OCI-LY7 (cell line): Measurements from ENCODE around the gene KRTCAP2. TPM values are rescaled to one million over a fixed set of nuclear protein-coding genes. Genes with fewer than 3 reads are reported as not detected.
A peak's percentile ranks its signal among the peaks of the same experiment; 100 is the strongest.

Experiments used
- BruUV-seq: library from RNA; stranded (reverse); fragments of 400-500 nt; replicated peaks from 2 replicates; lab custom pipeline; 2021; lab: Mats Ljungman, UMichigan
- CTCF ChIA-PET: fragments of 300-600 bp; sonication (Branson Sonifier 250); formaldehyde crosslinking; loops from one replicate; lab custom pipeline; 2022; ENCODE audit warnings: antibody characterized with exemption; ENCODE audit not compliant: unreplicated experiment; lab: Charles Lee
- POLR2A ChIA-PET: fragments of 300-600 bp; sonication (Branson Sonifier 250); formaldehyde crosslinking; loops from one replicate; lab custom pipeline; 2022; ENCODE audit warnings: antibody characterized with exemption; lab: Charles Lee
- DNase-seq: peaks from one replicate; pipeline ENCODE4 v3.0.0-alpha.2; 2015; ENCODE audit warnings: low spot score
- H2AFZ ChIP-seq: fragments of 200-600 bp; sonication (generic), shearing (Covaris generic); 2 replicates; pipeline ENCODE4 v1.6.1; 2014; ENCODE audit warnings: mild to moderate bottlenecking, antibody characterized with exemption, low read length, moderate library complexity
- H3K27ac ChIP-seq: fragments of 200-600 bp; sonication (generic); 2 replicates; pipeline ENCODE4 v1.5.1; 2014; ENCODE audit warnings: mixed run types, low read depth, mild to moderate bottlenecking, moderate library complexity, low read length, inconsistent platforms; ENCODE audit not compliant: poor library complexity, severe bottlenecking
- H3K36me3 ChIP-seq: fragments of 200-600 bp; sonication (generic); 2 replicates; pipeline ENCODE4 v1.6.1; 2014; ENCODE audit warnings: mild to moderate bottlenecking, antibody characterized with exemption, low read length, moderate library complexity, mixed read lengths; ENCODE audit not compliant: insufficient read depth
- H3K4me1 ChIP-seq: fragments of 200-600 bp; sonication (generic); 2 replicates; pipeline ENCODE4 v1.5.1; 2014; ENCODE audit warnings: mild to moderate bottlenecking, low read length; ENCODE audit not compliant: insufficient read depth, poor library complexity, severe bottlenecking
- H3K4me2 ChIP-seq: fragments of 200-600 bp; sonication (generic); 2 replicates; pipeline ENCODE4 v1.6.1; 2014; ENCODE audit warnings: mild to moderate bottlenecking, low read length
- H3K4me3 ChIP-seq: fragments of 200-600 bp; sonication (generic); 2 replicates; pipeline ENCODE4 v1.5.1; 2014; ENCODE audit warnings: mild to moderate bottlenecking, low read depth, low read length; ENCODE audit not compliant: poor library complexity, severe bottlenecking
- H3K79me2 ChIP-seq: fragments of 200-600 bp; sonication (generic); 2 replicates; pipeline ENCODE4 v1.6.1; 2016; ENCODE audit warnings: low read depth, mild to moderate bottlenecking, low read length, moderate library complexity, mixed read lengths; ENCODE audit not compliant: insufficient read depth
- H3K9me2 ChIP-seq: fragments of 200-600 bp; sonication (generic); 2 replicates; pipeline ENCODE4 v1.6.1; 2016; ENCODE audit warnings: mild to moderate bottlenecking, low read length, mixed read lengths; ENCODE audit not compliant: insufficient read depth
- H3K9me3 ChIP-seq: fragments of 200-600 bp; sonication (generic); 2 replicates; pipeline ENCODE4 v1.6.1; 2014; ENCODE audit warnings: mild to moderate bottlenecking, mixed run types, low read length, mixed read lengths
- H4K20me1 ChIP-seq: fragments of 200-600 bp; sonication (generic); 2 replicates; pipeline ENCODE4 v1.6.1; 2014; ENCODE audit warnings: mild to moderate bottlenecking, antibody characterized with exemption, low read length, moderate library complexity, mixed read lengths; ENCODE audit not compliant: insufficient read depth
- CTCF ChIP-seq: fragments of 200-600 bp; sonication (generic); conservative IDR thresholded peaks from 2 replicates; pipeline ENCODE4 v1.5.1; 2014; ENCODE audit warnings: mild to moderate bottlenecking, antibody characterized with exemption, low read length, moderate library complexity, mixed read lengths
- EZH2phosphoT487 ChIP-seq: fragments of 200-600 bp; sonication (generic); IDR thresholded peaks from 2 replicates; pipeline ENCODE4 v1.6.1; 2018; ENCODE audit warnings: low read depth, borderline replicate concordance, mild to moderate bottlenecking, mixed run types, antibody characterized with exemption, low read length, moderate library complexity, mixed read lengths
- intact Hi-C: fragments of 100-400 bp; cut with micrococcal nuclease; formaldehyde crosslinking; loops from one replicate; pipeline ENCODE4 v1.10.0; 2022; ENCODE audit not compliant: unreplicated experiment
- total RNA-seq, 2 experiments: library from RNA; depleted of rRNA in 1 of 2; stranded (reverse); fragments of >200 nt in 1 of 2; shearing (Covaris generic) in 1 of 2; gene quantifications; 2 replicates each; pipeline ENCODE4 v1.2.3, GENCODE V29; 2014 to 2022

KRTCAP2 gene
- total RNA-seq, 2 experiments from 2014 or later: 128 to 141 TPM

- no peaks in the 10 kb centered on the region for H4K20me1 ChIP-seq
- H3K9me3 ChIP-seq: no peaks in the 10 kb centered on the region
- H3K79me2 ChIP-seq: no peaks in the 10 kb centered on the region
- intact Hi-C loops: no loop called here
- H3K27ac ChIP-seq: peak overlapping the region; percentile 14
- H3K9me2 ChIP-seq: no peaks in the 10 kb centered on the region
- no TSS peak for BruUV-seq
- ChIA-PET CTCF (interaction anchor here (1.0 to 1.2 kb wide), 4 partner anchors 8 to 12 kb away, joined by 4 to 6 read pairs (median 5); partner anchors contain the start of gene KRTCAP2), POLR2A (interaction anchor here (0.6 to 1.8 kb wide), 4 partner anchors 9 to 122 kb away, joined by 3 to 8 read pairs (median 3); partner anchors contain the start of gene KRTCAP2)
- H3K4me3 ChIP-seq: peak overlapping the region; percentile 22
- H3K4me1 ChIP-seq: peaks cover 20% of the 10 kb centered on the region
- TF ChIP-seq CTCF (peak; percentile 54), EZH2phosphoT487 (no peak)
- H3K4me2 ChIP-seq: peak overlapping the region; percentile 65
- peak; percentile 77 for DNase-seq
- H3K36me3 ChIP-seq: no peaks in the 10 kb centered on the region
- H2AFZ ChIP-seq: peak overlapping the region; percentile 44; the same call in 1 of the 2 replicates
Measured at GRCh38 chr1:155184835-155185782, 12.0 kb upstream of the KRTCAP2 start.

- POLR2A ChIA-PET: interaction anchor here (0.6 to 1.8 kb wide), 4 partner anchors 9 to 122 kb away, joined by 3 to 8 read pairs (median 3); partner anchors contain the start of gene KRTCAP2
- BruUV-seq: no TSS peak
- no peaks in the 10 kb centered on the region for H3K36me3 ChIP-seq
Measured at GRCh38 chr1:155184351-155184811, 11.3 kb upstream of the KRTCAP2 start.

More at GRCh38 chr1:155184351-155184811, 11.3 kb upstream of the KRTCAP2 start:
- CTCF ChIA-PET: no interaction called here
- no peaks in the 10 kb centered on the region for H3K9me2 ChIP-seq
- H4K20me1 ChIP-seq: no peaks in the 10 kb centered on the region
- H2AFZ ChIP-seq: no peak overlapping the region
- H3K4me1 ChIP-seq: peaks cover 20% of the 10 kb centered on the region
- H3K4me2 ChIP-seq: peak overlapping the region; percentile 65
- no peak for DNase-seq
- H3K4me3 ChIP-seq: no peak overlapping the region
- no peak overlapping the region for H3K27ac ChIP-seq
- H3K9me3 ChIP-seq: no peaks in the 10 kb centered on the region
- TF ChIP-seq CTCF (no peak), EZH2phosphoT487 (no peak)
- H3K79me2 ChIP-seq: no peaks in the 10 kb centered on the region
- intact Hi-C loops: no loop called here
